Measurements from ENCODE around the gene FASTK.

The FASTK gene, protein sequence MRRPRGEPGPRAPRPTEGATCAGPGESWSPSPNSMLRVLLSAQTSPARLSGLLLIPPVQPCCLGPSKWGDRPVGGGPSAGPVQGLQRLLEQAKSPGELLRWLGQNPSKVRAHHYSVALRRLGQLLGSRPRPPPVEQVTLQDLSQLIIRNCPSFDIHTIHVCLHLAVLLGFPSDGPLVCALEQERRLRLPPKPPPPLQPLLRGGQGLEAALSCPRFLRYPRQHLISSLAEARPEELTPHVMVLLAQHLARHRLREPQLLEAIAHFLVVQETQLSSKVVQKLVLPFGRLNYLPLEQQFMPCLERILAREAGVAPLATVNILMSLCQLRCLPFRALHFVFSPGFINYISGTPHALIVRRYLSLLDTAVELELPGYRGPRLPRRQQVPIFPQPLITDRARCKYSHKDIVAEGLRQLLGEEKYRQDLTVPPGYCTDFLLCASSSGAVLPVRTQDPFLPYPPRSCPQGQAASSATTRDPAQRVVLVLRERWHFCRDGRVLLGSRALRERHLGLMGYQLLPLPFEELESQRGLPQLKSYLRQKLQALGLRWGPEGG

DNA sequence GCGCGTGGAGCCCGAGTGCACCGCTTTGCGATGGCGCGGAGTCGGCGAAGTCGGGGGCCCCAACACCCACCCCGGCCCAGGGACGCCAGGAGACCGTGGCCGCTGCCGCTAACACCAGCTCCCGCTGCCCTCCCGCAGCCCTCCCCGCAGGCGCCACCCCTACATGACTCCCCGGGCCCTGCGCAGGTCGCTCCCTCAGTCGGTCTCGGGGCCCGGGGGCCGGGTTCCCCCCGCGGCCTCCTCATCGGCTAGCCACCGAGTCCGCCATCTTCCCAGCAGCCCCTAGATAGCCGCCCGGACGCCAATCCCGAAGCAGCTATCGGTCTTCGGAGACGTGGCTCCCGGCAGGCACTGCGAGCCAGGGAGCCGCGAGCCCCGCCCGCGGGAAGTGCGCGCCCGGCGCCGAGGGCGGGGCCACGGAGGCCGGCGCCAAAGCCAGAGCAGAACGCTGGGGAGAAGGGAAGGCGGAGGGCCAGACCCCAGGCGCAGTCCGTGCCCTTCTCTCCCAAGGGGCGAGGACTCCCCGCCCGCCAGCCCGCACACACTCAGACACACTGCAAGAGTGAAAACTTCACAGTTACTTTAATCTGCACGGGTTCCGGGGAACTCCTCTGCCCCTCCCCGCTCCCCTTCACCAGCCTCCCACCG, at the start of gene FASTK:
Gene FASTK (minus strand): TSS at position 288 of the 648 bp plus-strand sequence. CDS start 43 bp downstream, at position 245.
- FAIRE-seq: no peak

DNA sequence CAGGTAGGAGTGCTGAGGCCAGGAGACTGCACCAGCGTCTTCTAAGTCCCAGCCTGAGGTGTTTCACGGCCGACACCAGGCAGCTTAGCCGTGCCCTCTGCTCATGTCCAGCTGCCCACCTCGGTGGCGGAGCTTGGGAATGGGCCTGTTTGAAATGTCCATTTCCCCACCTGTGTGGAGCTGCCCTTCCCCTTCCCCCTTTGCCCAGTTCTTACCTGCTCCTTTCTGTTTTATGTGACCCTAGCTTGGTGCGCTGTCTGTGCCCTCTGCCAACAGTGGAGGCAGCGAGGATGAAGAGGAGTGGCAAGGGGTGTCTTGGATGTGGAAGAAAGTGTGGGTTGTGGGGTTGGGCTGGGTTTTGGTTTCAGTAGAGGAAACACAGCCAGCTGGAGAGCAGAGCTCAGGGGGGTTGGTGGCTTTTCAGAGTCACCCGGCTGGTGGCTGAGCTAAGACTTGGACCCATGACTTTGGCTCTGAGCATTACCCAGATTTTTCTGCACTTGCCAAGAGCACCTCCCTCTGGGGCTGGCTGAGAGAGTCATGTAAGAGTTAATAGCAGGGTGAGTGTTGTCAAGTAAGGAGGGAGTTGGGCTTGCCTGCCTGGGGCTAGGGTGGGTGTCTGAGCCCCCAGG, 49.5 kb upstream of the FASTK start:
- no peak for FAIRE-seq

DNA sequence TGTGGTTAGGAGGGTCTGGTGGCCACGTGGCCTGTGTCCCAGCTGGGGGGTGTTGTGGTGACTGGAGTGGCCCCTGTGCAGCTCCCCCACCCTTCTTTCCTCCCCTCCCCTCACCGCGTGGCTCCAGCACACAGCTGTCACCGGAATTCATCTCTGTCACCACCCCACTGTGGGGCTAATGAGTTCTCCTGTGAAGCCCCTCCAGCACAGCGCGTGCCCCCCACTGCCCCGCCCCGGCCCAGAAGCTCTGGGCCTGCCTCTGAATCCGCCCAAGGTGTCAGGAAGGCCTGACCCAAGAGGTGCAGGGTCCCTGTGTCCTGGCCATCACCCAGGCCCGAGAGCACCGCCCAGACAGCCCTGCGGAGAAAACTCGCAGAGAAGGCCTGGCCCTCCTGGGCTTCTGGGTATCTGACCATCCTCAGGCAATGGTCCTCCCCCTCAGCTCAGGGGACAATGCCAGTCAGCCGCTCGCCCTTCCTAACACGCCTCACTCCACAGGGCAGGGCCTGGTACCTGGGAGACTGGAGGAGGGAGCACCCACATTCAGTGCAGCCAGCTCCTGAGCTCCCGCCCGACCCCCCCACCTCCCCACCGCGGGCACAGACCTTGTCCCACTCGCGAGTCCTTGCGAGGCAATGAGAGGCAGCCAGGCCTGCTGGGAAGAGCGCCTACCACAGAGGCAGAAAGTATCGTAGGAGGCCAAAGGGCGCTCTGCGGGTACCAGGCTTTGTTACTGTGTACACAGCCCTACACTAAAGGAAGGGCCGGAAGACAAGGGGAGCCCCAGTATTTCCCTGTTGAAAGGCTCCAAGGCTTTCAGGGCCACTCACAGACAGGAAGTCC, 48.7 kb upstream of the FASTK start:
- no peak for FAIRE-seq

DNA sequence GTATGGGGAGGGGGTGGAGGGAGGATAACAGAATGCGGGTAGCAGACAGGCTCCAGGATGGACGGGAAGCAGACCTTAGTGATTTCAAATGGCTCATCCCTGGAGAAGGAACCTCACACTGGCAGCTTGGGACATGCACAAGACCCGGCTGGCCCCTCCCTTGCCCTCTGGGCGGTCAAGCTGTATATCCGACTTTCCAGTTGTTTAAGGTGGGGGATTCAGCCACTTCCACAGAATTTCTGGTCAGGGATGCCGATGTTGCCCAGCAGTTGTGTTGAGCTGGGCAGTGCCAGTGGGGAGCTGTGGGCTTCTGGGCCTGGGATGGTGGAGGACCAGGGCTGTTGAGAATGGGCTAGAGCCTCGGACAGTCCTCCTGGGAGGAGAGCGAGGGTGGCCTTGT, 48.1 kb upstream of the FASTK start:
- no peak for FAIRE-seq

DNA sequence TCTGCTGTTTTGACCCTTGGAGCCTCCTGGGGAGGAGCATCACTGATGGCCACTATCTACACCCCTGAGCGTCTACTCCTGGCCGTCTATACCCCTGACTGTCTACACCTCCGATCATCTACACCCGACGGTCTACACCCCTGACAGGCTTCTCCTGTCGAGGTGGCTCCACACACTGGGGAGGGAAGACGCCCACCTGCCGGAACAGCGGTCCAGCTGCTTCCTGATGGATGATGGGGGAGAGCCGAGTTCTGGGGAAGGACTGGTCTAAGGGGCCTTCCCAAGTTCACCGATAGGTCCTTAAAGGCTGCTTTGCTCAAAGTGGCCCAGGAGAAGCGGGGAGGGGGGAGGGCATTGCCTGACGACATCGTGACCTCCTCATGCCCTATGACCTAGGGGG, 47.5 kb upstream of the FASTK start:
- no peak for FAIRE-seq

DNA sequence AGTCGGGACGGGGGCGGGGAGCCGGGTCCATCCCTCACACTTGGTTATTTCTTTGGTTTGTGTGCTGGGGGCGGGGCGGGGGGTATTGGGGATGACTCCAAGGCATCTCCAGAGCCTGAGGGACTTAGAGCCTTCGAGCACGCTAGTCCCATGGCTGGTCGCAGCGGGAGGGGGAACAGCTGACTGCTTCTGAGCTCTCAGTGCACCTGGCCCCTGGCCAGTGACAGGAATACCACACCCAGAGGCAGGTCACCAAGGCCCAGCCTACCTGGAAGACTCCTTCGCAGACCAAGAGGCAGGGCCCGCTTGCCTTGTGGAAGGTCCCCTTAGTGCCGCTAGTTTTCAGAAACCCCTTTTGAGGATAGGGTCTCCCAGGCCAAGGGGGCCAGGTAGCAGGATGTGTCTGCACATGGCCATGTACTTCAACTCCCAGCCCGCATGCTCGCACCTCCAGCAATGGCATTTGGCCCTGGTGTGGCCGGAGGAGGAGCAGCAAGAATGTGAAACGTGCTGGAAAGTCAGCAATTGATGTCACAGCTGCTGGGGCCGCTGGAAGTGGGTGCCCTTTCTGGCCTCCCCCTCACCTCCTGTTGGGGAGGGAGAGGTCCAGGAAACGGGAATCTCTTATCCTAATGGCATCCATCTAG, 46.0 kb upstream of the FASTK start:
- FAIRE-seq: no peak

DNA sequence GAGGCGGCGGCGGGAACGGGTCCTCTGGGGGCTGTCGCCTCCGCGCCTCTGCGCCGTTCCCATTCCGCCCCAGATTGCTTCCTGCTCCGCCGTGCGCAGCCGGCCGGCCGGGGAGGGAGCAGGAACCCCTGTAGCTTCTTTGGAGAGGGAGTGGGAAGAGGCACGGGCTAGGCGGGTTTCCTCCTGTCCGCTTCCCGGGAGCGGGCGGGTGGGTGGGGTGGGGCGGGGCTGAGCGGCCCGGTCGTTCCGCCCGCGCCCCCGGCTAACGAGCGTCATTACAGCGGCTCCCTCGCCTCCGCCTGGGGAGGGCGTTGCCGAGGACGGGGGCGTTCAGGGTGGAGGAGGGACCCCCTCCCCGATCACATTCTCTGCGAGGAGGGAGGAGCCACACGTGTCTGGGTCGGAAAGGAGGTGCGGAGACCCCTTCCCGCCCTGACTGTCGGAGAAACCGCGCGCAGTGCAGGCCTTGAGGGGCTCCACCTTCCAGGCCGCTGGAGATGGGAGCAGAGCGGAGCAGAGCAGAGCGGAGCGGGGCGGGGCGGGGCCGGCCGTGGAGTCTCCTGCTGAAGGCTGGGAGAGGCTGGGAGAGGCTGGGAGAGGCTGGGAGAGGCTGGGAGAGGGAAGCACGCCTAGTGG, 45.4 kb upstream of the FASTK start:
- no peak for FAIRE-seq

DNA sequence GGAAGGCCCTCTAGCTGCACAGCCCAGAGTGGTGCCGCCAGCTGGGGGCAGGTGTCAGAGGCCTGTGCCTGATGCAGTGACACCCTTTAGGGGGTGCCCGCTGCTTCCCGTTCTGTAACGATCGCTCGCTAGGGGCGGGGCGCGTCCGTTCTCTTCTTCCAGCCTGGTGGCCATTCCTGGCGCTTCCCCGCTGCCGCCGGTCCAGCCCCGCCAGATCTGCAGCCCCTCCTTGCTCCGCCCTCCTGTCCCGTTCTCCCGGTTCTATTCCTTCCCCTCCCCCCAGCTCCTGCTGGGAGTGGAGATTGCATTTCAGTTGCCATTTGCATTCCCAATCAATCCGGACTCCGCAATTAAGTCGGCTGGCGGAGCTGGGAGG, 44.8 kb upstream of the FASTK start:
- FAIRE-seq: no peak

DNA sequence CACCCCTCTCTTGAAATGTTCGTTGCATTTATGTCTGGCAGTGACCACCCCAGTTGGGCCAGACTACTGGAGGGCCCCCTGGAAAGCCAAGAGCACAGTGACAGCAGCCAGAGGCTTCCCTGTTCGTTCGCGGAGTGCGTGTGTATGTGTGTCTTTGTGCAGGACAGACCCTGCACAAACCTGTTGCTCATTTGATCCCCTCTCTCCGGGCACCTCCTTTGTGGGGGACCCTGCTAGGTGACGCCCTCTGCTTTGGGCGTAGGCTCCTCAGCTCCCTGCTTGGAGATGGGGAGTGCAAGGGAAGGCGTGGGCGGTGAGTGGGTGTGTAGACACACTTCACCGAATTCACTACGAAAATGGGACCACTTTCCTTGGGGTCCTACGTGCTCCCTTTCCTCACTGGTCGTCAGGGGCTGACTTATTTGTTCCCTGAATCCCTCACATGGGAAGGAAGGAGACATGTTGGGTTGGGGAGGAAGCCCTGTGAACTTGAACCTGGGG, 44.3 kb upstream of the FASTK start:
- FAIRE-seq: no peak

DNA sequence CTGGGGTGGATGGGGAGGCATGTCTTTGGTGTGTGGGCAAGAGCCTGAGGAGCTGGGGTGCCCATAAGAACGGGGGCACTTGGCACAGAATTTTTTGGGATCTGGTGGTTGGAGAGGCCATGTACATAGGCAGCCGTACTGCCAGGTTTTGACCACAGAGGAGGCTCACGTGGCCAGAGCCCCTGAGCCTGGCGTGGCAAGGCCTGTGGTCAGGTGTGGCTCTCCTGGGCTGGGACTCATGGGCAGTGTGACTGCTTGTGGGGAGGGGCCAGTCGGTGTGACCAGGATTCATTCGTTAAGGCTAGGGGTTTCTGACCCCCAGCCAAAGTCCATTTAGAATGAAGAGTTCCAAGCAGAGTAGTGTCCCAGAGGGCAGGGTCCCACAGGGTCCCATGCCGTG, 43.9 kb upstream of the FASTK start:
- no peak for FAIRE-seq

DNA sequence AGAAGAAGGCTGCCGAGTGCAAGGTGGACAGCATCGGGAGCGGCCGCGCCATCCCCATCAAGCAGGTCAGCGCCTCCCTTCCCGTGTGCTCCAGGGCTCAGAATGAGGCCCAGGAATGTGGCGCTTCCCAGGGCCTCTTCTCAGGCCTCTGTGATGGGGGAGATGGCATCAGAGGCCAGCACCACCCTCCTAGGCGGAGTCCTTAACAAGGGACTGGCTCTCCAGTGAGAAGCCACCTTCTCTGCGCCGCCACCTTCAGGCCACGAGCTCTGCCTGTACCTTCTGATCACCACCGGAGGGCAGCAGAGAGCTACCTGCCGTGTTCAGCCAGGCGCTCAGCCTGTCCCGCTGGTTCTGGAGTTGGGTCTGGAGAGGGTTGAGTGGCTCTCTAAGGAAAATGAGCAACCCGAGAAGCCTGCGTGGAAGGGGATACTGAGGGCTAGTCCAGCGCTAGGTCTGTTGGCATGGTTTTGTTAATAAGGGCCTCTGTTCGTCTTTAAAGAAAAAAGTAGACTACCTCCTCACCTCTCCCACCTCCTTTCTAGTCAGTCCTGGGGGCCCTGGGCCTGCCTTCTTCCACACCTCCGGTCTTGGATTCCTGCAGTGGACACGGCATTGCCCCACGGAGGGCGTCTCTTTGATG, 43.3 kb upstream of the FASTK start:
- FAIRE-seq: no peak

DNA sequence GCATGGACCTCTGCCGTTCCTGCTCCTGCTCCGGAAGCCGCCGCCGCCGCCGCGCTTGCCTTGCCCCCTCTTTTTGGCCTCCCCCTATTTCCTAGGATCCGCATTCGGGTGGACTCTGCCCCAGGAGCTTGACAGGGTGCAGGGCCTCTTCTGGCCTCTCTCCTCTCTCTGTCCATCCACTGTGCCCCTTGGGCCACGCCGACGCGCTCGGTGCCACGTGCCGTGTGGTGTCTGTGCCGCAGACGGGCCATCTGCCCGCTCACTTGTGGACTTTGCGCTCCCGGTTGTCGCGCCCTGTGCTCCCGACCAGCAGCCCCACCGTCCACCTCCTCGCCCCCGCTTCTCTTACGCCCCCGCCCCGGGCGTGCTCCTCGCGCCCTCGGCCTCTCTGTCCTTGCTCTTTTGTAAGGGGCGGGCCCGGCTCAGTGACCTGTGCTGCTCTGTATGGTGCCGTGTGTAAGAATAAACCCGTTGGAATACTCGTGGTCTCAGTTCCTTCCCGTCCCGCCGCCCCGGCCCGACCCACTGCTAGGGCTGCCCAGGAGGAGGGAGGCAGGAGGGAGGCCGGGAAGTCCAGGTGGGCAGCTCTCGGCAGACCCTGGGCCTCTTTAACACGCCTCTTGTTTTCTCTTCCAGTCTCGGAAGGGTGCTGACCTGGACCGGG, 42.7 kb upstream of the FASTK start:
- no peak for FAIRE-seq

DNA sequence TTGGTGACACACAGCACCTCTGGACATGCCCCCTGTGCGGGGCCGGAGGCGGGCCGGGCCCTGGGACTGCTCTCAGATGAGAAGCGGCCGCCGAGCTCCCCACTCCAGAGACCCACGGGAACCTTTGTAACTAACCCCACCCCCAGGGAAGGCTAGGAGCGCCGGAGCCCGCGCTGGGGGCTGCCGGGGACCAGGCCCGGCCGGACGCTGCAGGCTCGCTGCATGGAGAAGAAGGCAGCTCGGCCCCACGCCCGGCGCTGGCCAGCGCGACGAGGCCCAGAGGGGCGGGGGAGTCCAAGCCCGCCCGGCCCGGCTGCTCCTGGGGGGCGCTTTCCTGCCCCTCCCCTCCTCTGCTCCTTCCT, 42.2 kb upstream of the FASTK start:
- no peak for FAIRE-seq

DNA sequence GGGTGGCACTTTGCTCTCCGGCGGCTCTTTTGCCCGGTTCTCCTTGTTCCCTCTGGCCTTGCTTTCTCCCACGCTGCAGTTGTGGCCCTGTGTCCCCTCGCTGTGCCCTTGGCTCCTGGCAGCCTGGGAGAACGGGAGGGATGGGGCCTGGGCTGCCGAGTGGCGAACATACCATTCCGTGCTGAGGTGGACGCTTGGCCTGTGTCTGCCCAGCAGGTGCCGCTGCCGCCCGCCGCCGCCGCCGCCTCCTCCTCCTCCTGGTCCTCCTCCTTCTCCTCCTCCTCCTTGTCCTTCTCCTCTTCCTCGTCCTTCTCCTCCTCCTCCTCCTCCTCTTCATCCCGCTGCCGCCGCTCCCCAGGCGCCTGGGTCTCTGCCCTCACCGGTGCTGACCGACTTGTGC, 41.7 kb upstream of the FASTK start:
- FAIRE-seq: no peak

DNA sequence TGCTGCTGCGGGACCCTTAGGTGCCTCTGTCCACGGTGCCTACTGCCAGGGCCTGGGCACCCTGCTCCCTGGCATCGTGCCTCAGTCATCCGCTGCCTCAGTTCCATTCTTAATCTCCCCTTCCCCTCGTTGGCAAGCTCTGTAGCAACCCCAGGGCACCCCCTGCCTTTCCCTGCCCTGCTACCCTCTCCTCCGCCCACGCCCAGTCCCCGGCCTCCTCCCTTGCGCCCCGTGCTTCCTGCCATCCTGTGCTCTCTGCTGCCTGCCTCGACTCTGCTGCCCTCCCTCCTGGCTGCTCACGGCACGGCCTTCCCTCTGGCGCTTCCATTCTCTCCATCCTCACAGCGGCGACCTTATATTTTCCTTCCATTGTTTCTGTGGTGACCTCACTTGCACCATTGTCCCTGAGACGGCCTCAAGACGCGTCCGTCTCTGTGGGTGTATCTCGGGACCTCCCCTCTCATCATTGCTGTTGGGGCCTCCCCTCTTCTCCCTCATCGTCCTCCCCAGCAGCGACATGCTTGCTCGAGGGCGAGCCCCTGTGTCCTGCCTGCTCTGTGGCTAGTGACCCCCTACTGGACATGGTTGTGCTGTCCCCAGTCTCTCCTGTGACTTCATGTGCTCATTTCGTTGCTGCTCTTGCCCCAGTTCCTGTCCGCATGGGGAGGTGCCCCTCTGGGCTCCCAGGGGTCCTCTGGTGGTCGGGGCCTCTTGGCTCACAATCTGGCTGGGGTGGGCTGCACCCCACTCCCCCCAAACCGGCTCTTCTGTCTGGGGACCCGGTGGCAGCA, 41.0 kb upstream of the FASTK start:
- no peak for FAIRE-seq

DNA sequence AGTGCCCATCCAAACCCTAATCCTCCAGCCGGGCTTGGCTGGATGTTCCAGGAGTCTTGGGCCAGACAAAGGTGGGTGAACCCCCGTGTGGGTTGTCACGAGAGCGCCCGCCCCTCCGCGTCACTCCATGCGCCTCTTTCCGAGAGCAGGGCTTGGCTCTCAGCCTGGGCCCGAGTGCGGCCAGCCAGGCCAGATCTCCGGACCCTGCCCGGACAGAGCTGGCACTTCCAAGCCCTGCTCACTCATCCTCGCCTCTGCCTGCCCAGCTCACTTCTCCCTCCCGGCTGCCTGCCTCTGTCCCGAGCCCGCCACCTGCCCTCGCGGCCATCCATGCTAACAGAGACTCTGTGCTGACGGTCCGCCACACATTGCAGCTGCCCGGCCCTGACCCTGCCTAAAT, 40.3 kb upstream of the FASTK start:
- FAIRE-seq: no peak

DNA sequence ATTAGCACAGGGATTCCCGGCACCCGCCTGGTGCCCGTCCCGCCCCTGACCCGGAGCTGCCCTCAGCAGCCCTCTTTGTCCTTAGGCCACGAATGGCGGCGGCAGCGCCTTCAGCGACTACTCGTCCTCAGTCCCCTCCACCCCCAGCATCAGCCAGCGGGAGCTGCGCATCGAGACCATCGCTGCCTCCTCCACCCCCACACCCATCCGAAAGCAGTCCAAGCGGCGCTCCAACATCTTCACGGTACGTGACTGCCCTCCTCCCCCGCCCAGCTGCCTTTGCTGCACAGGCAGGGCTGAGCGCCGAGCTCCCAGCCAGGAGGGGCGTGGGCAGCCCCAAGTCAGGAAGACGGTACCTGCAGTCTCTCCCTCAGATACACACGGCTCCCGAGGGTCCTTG, 39.3 kb upstream of the FASTK start:
- no peak for FAIRE-seq

DNA sequence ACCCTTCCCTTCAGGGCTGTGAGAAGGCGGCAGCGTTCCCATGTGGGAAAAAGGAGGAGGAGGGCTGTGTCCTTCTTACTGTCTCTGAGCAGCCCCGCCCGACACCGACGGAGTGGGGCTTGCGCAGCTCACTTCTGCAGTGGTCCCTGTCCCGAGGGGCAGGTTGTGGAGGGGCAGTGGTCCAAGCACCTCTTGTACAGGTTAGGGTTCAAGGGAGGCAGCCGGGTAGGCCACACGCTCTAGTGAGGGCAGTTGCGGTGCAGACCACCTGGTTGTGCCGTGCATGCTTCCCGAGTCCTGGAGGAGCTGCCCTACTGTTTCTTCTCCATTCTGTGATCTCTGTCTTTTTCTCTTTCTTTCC, 38.4 kb upstream of the FASTK start:
- FAIRE-seq: no peak

DNA sequence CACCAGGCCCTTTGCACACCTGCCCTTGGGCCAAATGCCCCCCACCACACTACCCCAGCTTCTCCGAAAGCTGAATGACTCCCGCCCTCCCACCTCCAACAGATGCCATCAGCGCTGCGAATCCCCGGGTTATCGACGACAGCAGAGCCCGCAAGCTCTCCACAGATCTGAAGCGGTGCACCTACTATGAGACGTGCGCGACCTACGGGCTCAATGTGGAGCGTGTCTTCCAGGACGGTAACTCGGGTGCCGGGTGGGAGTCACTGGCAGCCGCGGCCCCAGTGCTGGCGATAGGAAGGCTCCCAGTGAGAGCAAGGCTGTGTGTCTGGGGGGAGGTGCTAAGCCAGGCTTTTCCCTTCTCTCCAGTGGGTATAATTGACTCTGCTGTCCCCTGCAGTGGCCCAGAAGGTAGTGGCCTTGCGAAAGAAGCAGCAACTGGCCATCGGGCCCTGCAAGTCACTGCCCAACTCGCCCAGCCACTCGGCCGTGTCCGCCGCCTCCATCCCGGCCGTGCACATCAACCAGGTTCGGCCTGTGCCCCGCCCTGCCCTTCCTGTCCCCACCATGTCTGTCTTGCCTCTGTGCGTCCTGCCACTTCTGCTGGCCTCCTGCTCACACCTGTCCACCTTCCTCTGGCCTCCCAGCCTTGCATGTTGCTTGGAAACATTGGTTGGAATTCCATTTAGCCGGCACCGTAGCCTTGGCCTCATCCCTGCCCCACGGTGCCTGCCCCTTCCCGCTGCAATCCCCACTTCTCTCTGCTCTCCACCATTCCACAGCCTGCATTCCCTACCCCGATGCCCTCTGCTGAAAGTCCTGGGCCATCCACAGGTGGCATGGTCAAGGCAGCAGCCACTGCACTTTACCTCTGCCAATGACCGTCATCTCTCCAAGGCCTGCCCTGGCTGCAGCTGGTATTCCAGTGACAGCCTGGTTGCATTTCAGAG, 37.8 kb upstream of the FASTK start:
- FAIRE-seq: no peak

Measured in colon (tissue), 2 donors.